Esophagus squamous epithelium (tissue), 5 donors: ENCODE results near the gene RECK. TPM values are rescaled to one million over a fixed set of nuclear protein-coding genes. Genes with fewer than 3 reads are reported as not detected.

ENCODE experiments used
- DNase-seq: peaks from one replicate; lab custom pipeline; 2025; lab: John Stamatoyannopoulos, UW
- H3K27ac ChIP-seq, 4 donors: fragments of 200-600 bp; sonication (generic); one replicate each; pipeline ENCODE4 v1.5.1; 2016 to 2019; ENCODE audit warnings: mild to moderate bottlenecking in 1 of 4
- H3K27me3 ChIP-seq, 4 donors: fragments of 200-600 bp; sonication (generic); 1 replicate in 3 of 4; 2 replicates in 1 of 4; pipeline versions ENCODE4 v1.5.1 to v1.6.0; 2017 to 2021; ENCODE audit warnings: antibody characterized with exemption in 1 of 4
- H3K36me3 ChIP-seq, 3 donors: fragments of 200-600 bp; sonication (generic); one replicate each; pipeline ENCODE4 v1.5.1; 2016 to 2019
- H3K4me1 ChIP-seq, 3 donors: fragments of 200-600 bp; sonication (generic); one replicate each; pipeline ENCODE4 v1.5.1; 2017 to 2019
- H3K4me3 ChIP-seq, 4 donors: fragments of 200-600 bp; sonication (generic); 1 replicate in 3 of 4; 2 replicates in 1 of 4; pipeline ENCODE4 v1.5.1; 2016 to 2019; ENCODE audit warnings: mild to moderate bottlenecking in 2 of 4, moderate library complexity in 1 of 4
- H3K9me3 ChIP-seq, 3 donors: fragments of 200-600 bp; sonication (generic); one replicate each; pipeline ENCODE4 v1.5.1; 2016 to 2019
- POLR2A ChIP-seq, 4 donors: fragments of 450-650 bp; IDR thresholded peaks; one replicate each; pipeline ENCODE4 v1.6.1; 2017; ENCODE audit warnings: antibody characterized with exemption in 4 of 4, mild to moderate bottlenecking in 4 of 4, moderate library complexity in 3 of 4
- WGBS, 2 donors: methylation state at CpG; one replicate each; pipeline ENCODE4 v1.1.5; 2018; 5-methylcytosine and 5-hydroxymethylcytosine counted together
- intact Hi-C: fragments of 100-400 bp; cut with DNase I; formaldehyde crosslinking; loops from one replicate; pipeline ENCODE4 v1.15.0; 2022
- total RNA-seq, 4 donors: library from RNA; depleted of rRNA; stranded (reverse); fragments of >200 nt; gene quantifications; one replicate each; pipeline ENCODE4 v1.1.0, GENCODE V29; 2016
- TF ChIP-seq, protein P1 (sequence below), 6 experiments: fragments of 450-650 bp in 4 of 6; fragments of 200-600 bp in 2 of 6; sonication (generic) in 2 of 6; IDR thresholded peaks; one replicate each; pipeline ENCODE4 v1.5.1; 2016 to 2019; ENCODE audit warnings: antibody characterized with exemption in 6 of 6, mild to moderate bottlenecking in 4 of 6, moderate library complexity in 4 of 6
- donor health status: DM: yes; HTN: yes; CAD: no.

Gene RECK
- total RNA-seq, 4 donors from 2014 or later, result 0.23 to 16.2 (median 1.9) TPM

GRCh38 chr9:36113999-36114398, 77.3 kb downstream of the RECK start:
- intact Hi-C loops, result no loop called here
- no peak for DNase-seq
- Histone ChIP-seq H3K4me3 (no peak overlapping the region), H3K9me3 (no peaks in the 10 kb centered on the region), H3K4me1 (no peaks in the 10 kb centered on the region), H3K27ac (no peak overlapping the region), H3K36me3 (peaks cover 0 to 21% (median 0%) of the 10 kb centered on the region in 3 donors), H3K27me3 (no peaks in the 10 kb centered on the region)
- WGBS, 2 donors, result 77 to 87% methylated on average over 2 of the region's 2 CpGs
- TF ChIP-seq POLR2A (IDR thresholded peaks at IDR 0.05), result no peak
- TF ChIP-seq, protein P1, sequence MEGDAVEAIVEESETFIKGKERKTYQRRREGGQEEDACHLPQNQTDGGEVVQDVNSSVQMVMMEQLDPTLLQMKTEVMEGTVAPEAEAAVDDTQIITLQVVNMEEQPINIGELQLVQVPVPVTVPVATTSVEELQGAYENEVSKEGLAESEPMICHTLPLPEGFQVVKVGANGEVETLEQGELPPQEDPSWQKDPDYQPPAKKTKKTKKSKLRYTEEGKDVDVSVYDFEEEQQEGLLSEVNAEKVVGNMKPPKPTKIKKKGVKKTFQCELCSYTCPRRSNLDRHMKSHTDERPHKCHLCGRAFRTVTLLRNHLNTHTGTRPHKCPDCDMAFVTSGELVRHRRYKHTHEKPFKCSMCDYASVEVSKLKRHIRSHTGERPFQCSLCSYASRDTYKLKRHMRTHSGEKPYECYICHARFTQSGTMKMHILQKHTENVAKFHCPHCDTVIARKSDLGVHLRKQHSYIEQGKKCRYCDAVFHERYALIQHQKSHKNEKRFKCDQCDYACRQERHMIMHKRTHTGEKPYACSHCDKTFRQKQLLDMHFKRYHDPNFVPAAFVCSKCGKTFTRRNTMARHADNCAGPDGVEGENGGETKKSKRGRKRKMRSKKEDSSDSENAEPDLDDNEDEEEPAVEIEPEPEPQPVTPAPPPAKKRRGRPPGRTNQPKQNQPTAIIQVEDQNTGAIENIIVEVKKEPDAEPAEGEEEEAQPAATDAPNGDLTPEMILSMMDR (IDR thresholded peaks at IDR 0.05), result no peak

DNA sequence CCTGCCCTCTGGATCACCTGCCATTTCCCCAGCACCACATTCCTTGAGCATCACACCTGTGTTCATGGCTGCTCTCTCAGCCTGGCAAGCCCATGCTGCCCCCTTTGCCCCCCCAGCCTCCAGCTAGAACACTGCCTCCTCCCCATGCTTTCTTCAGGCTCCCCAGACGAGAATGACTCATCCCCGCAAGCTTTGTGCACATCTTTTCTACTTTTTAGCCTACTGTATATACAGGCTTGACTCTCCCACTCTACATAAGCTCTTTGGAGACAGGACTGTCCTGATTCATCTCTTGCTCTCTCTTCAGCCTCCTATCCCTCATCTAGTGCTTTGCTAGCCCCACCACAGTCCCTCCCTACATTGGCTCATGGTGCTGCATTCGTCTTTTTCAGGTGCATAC, 79.9 kb downstream of the RECK start:
- 80 to 87% methylated on average over 3 of the region's 3 CpGs for whole genome bisulfite sequencing, 2 donors
- H3K27me3 ChIP-seq, result no peaks in the 10 kb centered on the region
- DNase-seq, result no peak
- no peak for TF ChIP-seq POLR2A (IDR thresholded peaks at IDR 0.05)
- TF ChIP-seq, protein P1 (IDR thresholded peaks at IDR 0.05), result no peak
- no peak overlapping the region for H3K4me3 ChIP-seq
- no peaks in the 10 kb centered on the region for H3K9me3 ChIP-seq
- H3K27ac ChIP-seq, result no peak overlapping the region
- H3K4me1 ChIP-seq, result no peaks in the 10 kb centered on the region
- H3K36me3 ChIP-seq, result peaks cover 0 to 30% (median 0%) of the 10 kb centered on the region in 3 donors
- intact Hi-C loops, result no loop called here

- intact Hi-C loops, result no loop called here
- 87 to 94% methylated on average over 2 of the region's 2 CpGs for WGBS, 2 donors
- H3K27me3 ChIP-seq, result no peaks in the 10 kb centered on the region
- TF ChIP-seq, protein P1 (IDR thresholded peaks at IDR 0.05), result no peak
- no peak for TF ChIP-seq POLR2A (IDR thresholded peaks at IDR 0.05)
- H3K4me3 ChIP-seq, result no peak overlapping the region
- DNase-seq, result no peak
- no peaks in the 10 kb centered on the region for H3K9me3 ChIP-seq
- H3K36me3 ChIP-seq, result peaks cover 0 to 46% (median 0%) of the 10 kb centered on the region in 3 donors
- H3K27ac ChIP-seq, result no peak overlapping the region
- H3K4me1 ChIP-seq, result no peaks in the 10 kb centered on the region
These were observed 81.5 kb downstream of the RECK start for GRCh38 chr9:36118201-36118600.

DNA sequence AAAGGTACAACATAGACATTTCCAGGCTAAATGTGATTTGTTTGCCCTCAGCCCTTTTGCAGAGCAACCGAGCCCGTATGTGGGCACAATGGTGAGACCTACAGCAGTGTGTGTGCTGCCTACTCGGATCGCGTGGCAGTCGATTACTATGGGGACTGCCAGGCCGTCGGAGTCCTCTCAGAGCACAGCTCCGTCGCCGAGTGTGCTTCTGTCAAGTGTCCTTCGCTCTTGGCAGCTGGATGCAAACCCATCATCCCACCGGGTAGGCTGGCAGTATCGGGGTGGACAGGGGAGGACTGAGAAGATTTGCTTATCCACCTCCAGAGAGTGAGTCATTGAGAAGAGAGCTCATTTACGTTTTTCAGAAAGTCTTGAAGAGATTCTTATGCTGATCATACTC, 82.0 kb downstream of the RECK start:
- no peak overlapping the region for H3K27ac ChIP-seq
- DNase-seq, result no peak
- TF ChIP-seq, protein P1 (IDR thresholded peaks at IDR 0.05), result no peak
- no peak for TF ChIP-seq POLR2A (IDR thresholded peaks at IDR 0.05)
- H3K9me3 ChIP-seq, result no peaks in the 10 kb centered on the region
- 57 to 87% methylated on average over 5 to 14 of the region's 15 CpGs for WGBS, 2 donors
- H3K4me1 ChIP-seq, result no peaks in the 10 kb centered on the region
- no peak overlapping the region for H3K4me3 ChIP-seq
- no peaks in the 10 kb centered on the region for H3K27me3 ChIP-seq
- intact Hi-C loops, result no loop called here
- H3K36me3 ChIP-seq, result peaks cover 0 to 47% (median 0%) of the 10 kb centered on the region in 3 donors

DNA sequence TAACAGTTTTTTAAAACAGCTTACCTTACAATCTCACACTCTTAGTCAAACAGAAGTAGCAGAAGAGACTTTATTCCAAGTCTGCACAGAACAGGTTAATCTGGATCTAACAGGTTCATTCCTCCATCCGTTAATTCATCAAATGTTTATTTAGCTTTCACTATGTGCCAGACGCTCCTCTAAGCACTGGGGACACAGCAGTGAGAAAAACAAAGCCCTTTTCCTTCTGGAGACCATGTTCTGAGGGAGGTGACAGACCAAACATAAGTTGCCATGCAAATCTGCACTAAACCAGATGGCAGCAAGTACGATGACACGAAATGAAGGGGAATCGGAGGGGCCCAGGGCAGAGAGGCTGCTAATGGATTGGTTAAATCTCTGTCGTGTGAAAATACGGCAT, 82.8 kb downstream of the RECK start:
- TF ChIP-seq, protein P1 (IDR thresholded peaks at IDR 0.05), result no peak
- no peak for TF ChIP-seq POLR2A (IDR thresholded peaks at IDR 0.05)
- no peaks in the 10 kb centered on the region for H3K4me1 ChIP-seq
- no peak overlapping the region for H3K27ac ChIP-seq
- H3K27me3 ChIP-seq, result no peaks in the 10 kb centered on the region
- H3K4me3 ChIP-seq, result no peak overlapping the region
- H3K9me3 ChIP-seq, result no peaks in the 10 kb centered on the region
- H3K36me3 ChIP-seq, result peaks cover 0 to 47% (median 0%) of the 10 kb centered on the region in 3 donors
- DNase-seq, result no peak
- 72 to 74% methylated on average over 7 of the region's 7 CpGs for WGBS, 2 donors
- intact Hi-C loops, result no loop called here
